HEK293T (cell line): ENCODE results near the gene CSRP3.

ENCODE experiments used
- CTCF ChIA-PET: fragments of 350-600 bp; formaldehyde crosslinking; extraction: SDS; loops from one replicate; lab custom pipeline; 2021; ENCODE audit warnings: antibody characterized with exemption, inconsistent platforms; lab: Yijun Ruan, JAX
- POLR2A ChIA-PET: fragments of 350-600 bp; formaldehyde crosslinking; extraction: SDS; loops from one replicate; lab custom pipeline; 2020; ENCODE audit warnings: antibody characterized with exemption, inconsistent platforms; lab: Yijun Ruan, JAX
- DNase-seq: peaks from one replicate; pipeline ENCODE4 v3.0.0; 2012; ENCODE audit warnings: mixed read lengths; ENCODE audit errors: extremely low spot score
- ARNT ChIP-seq: fragments of 450-650 bp; IDR thresholded peaks from 2 replicates; pipeline ENCODE4 v1.6.1; 2017; ENCODE audit warnings: mild to moderate bottlenecking
- BHLHE40 ChIP-seq: fragments of 450-650 bp; IDR thresholded peaks from 2 replicates; pipeline ENCODE4 v1.6.1; 2016; ENCODE audit warnings: mild to moderate bottlenecking, moderate library complexity, borderline replicate concordance
- CTBP1 ChIP-seq: fragments of 450-650 bp; IDR thresholded peaks from 2 replicates; pipeline ENCODE4 v1.6.1; 2016; ENCODE audit warnings: borderline replicate concordance
- ELF4 ChIP-seq: fragments of 450-650 bp; IDR thresholded peaks from 2 replicates; pipeline ENCODE4 v1.6.1; 2017; ENCODE audit warnings: antibody characterized with exemption
- FOXA1 ChIP-seq: fragments of 450-650 bp; IDR thresholded peaks from 2 replicates; pipeline ENCODE4 v1.6.1; 2016; ENCODE audit warnings: mild to moderate bottlenecking
- FOXK2 ChIP-seq: fragments of 450-650 bp; IDR thresholded peaks from 2 replicates; pipeline ENCODE4 v1.6.1; 2016; ENCODE audit warnings: mild to moderate bottlenecking
- FOXM1 ChIP-seq: fragments of 450-650 bp; IDR thresholded peaks from 2 replicates; pipeline ENCODE4 v1.6.1; 2017; ENCODE audit warnings: mild to moderate bottlenecking, borderline replicate concordance
- HDGF ChIP-seq: fragments of 450-650 bp; IDR thresholded peaks from 2 replicates; pipeline ENCODE4 v1.6.1; 2017; ENCODE audit warnings: antibody characterized with exemption, borderline replicate concordance
- L3MBTL2 ChIP-seq: fragments of 450-650 bp; conservative IDR thresholded peaks from 2 replicates; pipeline ENCODE4 v1.6.1; 2016; ENCODE audit warnings: mild to moderate bottlenecking
- LEF1 ChIP-seq: fragments of 450-650 bp; IDR thresholded peaks from 2 replicates; pipeline ENCODE4 v1.6.1; 2017; ENCODE audit warnings: mild to moderate bottlenecking, borderline replicate concordance
- NFRKB ChIP-seq: fragments of 450-650 bp; IDR thresholded peaks from 2 replicates; pipeline ENCODE4 v1.6.1; 2016; ENCODE audit warnings: mild to moderate bottlenecking, moderate library complexity
- SP1 ChIP-seq: fragments of 450-650 bp; IDR thresholded peaks from 2 replicates; pipeline ENCODE4 v1.6.1; 2017
- SUZ12 ChIP-seq: fragments of 450-650 bp; IDR thresholded peaks from 2 replicates; pipeline ENCODE4 v1.6.1; 2016; ENCODE audit warnings: mild to moderate bottlenecking
- TARDBP ChIP-seq: fragments of 450-650 bp; IDR thresholded peaks from 2 replicates; pipeline ENCODE4 v1.6.1; 2016
- ZNF384 ChIP-seq: fragments of 450-650 bp; IDR thresholded peaks from 2 replicates; pipeline ENCODE4 v1.6.1; 2016
- TF ChIP-seq, protein P1 (sequence below): fragments of 450-650 bp; IDR thresholded peaks from 2 replicates; pipeline ENCODE4 v1.6.1; 2016

Gene CSRP3

DNA sequence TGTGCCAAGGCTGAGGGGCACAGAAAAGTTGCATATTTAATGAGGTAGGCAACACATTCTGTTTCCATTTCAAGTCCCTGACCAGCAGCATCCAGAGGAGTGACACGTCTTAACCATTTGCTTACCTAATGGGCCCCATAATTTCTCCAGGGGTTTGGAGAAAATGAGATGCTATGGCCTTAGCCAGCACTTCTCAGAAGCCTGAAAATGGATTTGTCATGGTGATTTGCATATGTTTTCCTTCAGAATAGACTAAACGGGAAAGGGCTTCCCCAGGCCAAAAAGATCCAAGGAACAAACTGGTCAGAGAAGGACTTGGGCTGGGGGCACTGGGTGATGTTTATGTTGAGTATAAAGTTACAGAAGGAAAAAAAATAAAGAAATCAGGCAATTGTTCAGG, 16.7 kb downstream of the CSRP3 start:
- no peak for DNase-seq
- CTCF ChIA-PET = no interaction called here
- POLR2A ChIA-PET = no interaction called here
- TF ChIP-seq SP1 (no peak), ZNF384 (no peak), BHLHE40 (no peak)

DNA sequence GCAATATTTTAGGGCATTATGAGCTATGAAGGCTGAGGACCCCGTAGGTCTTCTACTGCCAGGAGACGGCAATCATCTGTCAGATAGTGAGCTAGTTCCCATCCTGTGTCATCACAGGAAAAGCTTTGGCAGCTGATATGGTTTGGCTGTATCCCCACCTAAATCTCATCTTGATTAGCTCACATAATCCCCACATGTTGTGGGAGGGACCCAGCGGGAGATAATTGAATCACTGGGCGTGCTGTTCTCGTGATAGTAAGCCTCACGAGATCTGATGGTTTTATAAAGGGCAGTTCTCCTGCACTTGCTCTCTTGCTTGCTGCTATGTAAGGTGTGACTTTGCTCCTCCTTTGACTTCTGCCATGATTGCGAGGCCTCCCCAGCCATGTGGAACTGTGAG, 18.1 kb downstream of the CSRP3 start:
- ChIA-PET POLR2A (no interaction called here), CTCF (no interaction called here)
- TF ChIP-seq NFRKB = no peak
- no peak for TF ChIP-seq CTBP1
- no peak for TF ChIP-seq FOXA1
- no peak for TF ChIP-seq FOXM1
- TF ChIP-seq LEF1 = no peak
- TF ChIP-seq ARNT = no peak
- TF ChIP-seq L3MBTL2 = no peak
- TF ChIP-seq TARDBP = no peak
- no peak for TF ChIP-seq ELF4
- TF ChIP-seq FOXK2 = no peak
- TF ChIP-seq SP1 = no peak
- TF ChIP-seq SUZ12 = no peak
- TF ChIP-seq BHLHE40 = no peak
- no peak for TF ChIP-seq HDGF
- TF ChIP-seq, protein P1, sequence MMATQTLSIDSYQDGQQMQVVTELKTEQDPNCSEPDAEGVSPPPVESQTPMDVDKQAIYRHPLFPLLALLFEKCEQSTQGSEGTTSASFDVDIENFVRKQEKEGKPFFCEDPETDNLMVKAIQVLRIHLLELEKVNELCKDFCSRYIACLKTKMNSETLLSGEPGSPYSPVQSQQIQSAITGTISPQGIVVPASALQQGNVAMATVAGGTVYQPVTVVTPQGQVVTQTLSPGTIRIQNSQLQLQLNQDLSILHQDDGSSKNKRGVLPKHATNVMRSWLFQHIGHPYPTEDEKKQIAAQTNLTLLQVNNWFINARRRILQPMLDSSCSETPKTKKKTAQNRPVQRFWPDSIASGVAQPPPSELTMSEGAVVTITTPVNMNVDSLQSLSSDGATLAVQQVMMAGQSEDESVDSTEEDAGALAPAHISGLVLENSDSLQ = no peak
- TF ChIP-seq ZNF384 = no peak
- no peak for DNase-seq

DNA sequence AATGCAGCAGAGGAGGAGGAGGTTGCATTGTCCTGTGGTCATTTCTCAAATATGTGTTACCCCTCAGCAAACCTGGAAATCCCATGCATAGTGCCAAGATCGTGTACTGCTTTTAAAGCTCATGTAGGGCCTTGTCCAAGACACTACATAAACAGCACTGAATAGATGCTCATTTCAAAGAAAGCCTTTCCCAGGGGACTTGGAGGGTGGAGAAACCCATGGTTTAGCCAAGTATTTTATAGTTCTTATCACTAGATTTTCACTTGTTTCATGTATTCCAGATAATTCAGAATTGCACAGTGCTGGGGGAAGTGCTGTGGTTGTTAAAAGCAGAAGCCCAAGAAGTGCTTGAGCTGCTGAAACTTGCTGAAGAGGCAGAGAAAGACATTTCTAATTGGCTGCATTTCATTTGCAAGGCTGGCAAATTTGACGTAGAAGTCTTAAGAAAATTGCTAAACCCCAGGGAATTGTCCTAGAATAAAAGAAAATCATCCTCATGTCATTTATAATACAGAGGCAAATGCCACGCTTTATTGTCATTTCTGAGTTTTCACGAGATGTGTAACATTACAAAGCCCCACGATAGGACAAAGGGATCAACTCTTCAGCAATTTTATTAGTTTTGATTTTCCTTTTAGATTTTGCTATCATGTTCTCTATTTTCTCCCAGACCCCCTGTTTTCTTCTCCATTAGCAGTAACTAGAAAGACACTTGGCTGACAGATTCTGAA, 20.1 kb downstream of the CSRP3 start:
- CTCF ChIA-PET = no interaction called here
- POLR2A ChIA-PET = no interaction called here
- TF ChIP-seq SUZ12 (no peak), HDGF (no peak), ZNF384 (no peak), FOXA1 (no peak), BHLHE40 (no peak), L3MBTL2 (no peak), FOXM1 (no peak), CTBP1 (no peak), ELF4 (no peak), NFRKB (no peak), TARDBP (no peak)

DNA sequence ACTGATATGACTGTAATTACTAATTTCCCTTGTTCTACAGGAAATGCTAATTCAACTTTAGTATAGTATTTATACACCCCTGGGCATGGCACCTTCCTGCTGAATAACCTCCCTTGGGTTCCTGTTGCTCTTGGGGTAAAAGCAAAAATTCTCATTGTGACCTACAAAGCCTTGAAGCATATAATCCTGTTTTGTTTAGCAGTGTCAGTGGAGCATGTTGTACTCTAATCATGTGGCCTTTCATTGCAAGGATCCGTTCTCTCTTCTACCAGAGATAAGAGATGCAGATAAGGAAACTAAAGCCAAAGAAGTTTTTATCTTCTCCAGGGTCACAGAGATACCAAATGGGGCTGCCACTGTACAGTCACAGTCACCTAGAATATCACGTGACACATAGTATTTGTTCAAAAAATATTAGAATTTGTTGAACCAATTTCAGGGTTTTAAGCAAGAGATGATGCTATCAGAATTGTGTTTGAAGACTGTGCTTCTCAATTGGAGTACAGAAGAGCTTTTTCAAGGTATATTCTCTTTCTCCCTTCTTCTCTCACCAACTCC, 25.1 kb downstream of the CSRP3 start:
- ChIA-PET POLR2A (no interaction called here), CTCF (no interaction called here)
- TF ChIP-seq L3MBTL2 (no peak), ZNF384 (no peak), NFRKB (no peak), BHLHE40 (no peak), FOXM1 (no peak), ARNT (no peak), CTBP1 (no peak), ELF4 (no peak), TARDBP (no peak), LEF1 (no peak), SUZ12 (no peak), FOXA1 (no peak), FOXK2 (no peak)
- TF ChIP-seq, protein P1 = no peak
- DNase-seq = no peak

More for the DNA sequence above, 20.1 kb downstream of the CSRP3 start:
- no peak for DNase-seq

DNA sequence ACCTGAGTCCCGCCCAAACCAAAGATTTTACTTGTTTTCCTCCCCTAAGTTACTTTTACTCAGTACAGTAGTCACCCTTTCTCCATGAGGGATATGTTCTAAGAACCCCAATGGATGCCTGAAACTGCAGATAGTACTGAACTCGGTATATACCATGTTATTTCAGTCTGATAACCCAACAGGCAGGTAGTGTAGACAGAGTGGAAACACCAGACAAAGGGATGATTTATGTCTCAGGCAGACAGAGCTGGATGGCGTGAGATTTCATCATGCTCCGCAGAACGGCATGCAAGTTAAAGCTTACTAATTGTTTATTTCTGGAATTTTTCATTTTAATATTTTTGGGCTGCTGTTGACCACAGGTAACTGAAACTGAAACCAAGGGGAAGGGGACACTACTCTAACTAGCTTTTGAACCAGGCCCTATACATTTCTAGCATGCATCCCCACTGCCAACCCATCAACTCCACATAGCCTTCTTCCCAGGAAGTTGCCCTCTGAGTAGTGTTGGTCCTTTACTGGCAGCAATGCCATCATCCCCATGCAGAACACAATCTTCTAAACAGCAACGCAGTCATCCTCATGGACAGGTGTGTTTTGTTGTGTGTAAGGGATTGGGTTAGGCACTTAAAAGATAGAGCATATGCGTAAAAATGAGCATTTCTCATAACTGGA, 27.7 kb downstream of the CSRP3 start:
- DNase-seq = no peak
- POLR2A ChIA-PET = no interaction called here
- TF ChIP-seq SP1 (no peak), SUZ12 (no peak), BHLHE40 (no peak), ELF4 (no peak), HDGF (no peak), FOXK2 (no peak)
- TF ChIP-seq, protein P1 = no peak
- CTCF ChIA-PET = interaction anchor here (0.7 kb wide), 1 partner anchor 136 kb away, joined by 3 read pairs; no protein-coding TSS in a partner anchor

DNA sequence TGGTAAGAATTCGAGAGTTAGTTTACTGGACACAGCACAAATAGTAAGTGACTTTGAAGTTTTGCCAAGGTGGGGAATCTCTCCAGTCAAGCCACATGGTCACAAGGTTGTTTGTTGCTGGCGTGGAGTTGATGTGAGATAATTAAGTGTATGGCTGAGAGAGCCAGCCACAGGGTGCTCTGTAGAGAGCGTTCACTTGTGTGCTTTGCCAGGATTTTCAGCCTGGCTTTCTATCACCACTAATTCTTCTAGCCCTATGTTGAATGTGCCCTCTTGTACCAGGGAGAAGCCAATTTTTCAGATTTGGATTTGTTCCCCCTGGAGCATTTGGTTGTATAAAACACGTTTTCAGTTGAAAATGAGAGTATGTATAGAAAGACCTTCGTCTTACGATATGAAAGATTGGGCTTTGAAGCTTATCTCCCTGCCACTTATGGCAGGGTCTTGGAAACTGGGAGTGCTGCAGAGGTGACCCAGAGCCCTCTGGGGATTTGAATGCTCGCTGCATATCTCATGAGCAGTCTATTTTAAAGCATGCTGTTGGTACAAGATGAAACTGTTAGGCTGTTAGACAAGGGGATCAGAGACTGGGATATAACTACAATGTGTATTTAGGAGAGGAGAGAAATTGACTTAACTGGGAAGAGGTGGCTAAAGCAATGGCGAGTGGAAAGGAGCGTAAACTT, 28.6 kb downstream of the CSRP3 start:
- no peak for DNase-seq
- ChIA-PET CTCF (no interaction called here), POLR2A (no interaction called here)
- TF ChIP-seq SUZ12 (no peak), FOXM1 (no peak), TARDBP (no peak), ELF4 (no peak), NFRKB (no peak), SP1 (no peak), L3MBTL2 (no peak), FOXK2 (no peak), ZNF384 (no peak), HDGF (no peak), ARNT (no peak), CTBP1 (no peak), BHLHE40 (no peak), LEF1 (no peak), FOXA1 (no peak)
- TF ChIP-seq, protein P1 = no peak
